ENCODE data around the gene SCN1B.
"Not testable (repeated sequence)": the region's sequence is repeated elsewhere in the genome, so short reads cannot be mapped to it uniquely, and the experiment has no call there.

The SCN1B gene

DNA sequence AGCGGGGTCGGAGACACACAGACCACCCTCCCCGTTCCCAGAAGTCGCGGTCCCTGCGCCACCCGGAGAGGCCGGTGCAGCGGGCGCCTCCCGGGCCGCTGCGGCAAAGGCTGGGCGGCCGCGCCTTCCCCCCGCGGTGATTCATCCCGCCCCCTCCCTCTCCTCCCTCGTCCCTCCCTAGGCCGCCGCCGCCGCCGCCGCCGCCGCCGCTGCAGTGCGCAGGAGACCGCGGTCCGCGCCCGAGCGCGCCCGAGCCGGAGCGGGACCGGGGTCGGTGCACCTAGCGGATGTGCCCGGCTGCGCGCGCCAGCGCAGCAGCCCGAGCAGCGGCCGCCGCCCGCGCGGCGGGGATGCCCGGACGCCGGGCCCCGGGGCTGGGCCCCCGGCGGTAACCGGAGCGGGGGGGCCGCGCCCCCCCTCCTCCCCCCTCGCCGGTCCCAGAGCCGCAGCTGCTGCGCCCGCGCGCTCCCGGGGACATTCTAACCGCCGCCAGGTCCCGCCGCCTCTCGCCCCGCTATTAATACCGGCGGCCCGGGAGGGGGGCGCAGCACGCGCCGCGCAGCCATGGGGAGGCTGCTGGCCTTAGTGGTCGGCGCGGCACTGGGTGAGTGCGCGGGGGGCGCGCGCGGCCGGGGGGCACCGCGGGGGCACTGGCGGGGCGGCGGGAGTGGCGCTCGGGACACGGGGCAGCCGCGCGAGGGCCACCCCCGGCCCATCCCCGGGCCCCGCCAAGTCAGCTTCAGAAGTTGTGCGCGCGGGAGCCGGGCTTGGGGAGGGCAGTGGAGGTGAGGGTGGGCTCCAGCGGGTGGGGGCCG, at the start of gene SCN1B:
SCN1B (plus strand) TSS at position 214 of the 815 bp plus-strand sequence; CDS start at position 565, 351 bp downstream.
- no peak for DNase-seq

DNA sequence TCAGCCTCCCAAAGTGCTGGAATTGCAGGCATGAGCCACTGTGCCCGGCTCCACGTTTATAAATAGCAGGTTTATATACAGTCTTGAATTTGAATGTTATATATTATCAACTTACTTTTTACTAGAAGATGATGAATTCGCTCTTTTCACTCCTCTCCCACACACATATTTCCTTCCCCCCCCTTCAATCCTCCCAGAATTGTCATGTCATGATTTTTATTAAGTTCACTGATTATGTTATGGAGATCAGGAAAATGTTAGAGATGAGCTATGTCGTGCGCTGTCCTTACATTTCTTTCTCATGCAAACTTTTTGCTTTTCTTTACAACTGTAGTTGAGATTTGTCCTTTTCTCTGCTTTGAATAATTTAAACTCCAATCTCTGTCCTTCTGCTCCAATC, 48.0 kb upstream of the SCN1B start:
- no peak for DNase-seq

DNA sequence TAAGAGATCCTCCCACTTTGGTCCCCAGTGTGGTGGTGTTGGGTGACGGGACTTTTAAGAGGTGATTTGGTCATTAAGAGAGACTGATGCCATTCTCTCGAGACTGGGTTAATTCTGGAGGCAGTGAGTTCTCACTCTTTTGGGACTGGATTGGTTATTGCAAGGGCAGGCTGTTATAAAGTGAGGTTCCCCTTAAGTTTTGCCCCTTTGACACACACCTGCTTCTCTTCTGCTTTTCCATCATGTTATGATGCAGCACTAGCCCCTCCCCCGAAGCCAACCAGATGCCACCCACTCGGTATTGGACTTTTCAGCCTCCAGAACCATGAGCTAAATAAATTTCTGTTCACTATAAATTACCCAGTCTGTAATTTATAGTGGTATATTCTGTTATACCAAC, 46.5 kb upstream of the SCN1B start:
- DNase-seq: no peak

DNA sequence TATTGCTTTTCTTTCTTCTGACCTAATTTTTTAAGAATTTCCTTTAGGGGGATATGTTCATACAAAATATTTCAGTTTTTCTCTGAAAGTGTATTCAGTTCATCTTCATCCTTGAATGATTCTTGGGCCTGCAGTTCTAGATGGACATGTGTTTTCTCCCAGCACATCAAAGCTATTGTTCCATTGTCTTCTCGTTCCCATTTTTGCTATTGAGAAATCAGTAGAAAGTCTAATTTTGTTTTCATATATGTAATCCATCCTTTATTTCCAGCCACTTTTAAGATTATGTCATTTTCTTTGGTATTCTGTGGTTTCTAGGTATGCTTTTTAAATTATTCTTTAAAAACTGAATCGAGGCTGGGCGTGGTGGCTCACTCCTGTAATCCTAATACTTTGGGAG, 46.0 kb upstream of the SCN1B start:
- DNase-seq: no peak

DNA sequence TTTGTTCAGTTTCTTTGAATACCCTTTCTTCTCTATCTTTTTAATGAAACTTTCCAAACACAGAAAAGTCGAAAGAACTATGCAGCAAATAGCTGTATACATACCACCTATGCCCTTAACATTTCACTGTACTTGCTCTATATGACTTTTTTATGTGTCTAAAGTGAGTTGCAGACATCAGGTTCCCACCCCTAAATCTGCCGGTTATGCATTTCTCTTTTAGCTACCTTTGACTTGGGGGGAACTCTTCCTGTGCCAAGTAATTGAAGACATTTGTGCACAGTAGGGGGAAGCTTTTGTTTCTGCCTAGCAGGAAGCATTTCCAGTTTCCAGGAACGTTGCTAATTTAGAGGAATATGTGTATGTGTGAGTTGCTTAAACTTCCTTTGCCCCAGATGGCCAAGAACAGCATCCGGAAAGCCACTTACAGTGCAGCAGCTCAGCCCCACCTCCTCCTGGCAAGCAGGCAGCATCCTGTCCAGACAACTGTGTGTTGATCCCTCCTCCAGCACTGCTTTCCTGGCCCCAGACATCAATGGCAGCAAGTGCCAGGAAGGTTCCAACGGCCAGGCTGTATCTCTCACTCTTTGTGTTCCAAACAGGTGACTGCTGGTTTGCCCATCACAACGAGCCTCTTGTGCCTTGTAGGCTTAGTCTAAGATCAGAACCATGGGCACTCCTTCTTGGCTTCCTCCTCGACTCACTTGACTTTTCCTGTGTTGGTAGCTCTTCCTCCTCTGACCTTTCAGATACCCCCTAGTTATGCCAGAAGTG, 44.8 kb upstream of the SCN1B start:
- no peak for DNase-seq

DNA sequence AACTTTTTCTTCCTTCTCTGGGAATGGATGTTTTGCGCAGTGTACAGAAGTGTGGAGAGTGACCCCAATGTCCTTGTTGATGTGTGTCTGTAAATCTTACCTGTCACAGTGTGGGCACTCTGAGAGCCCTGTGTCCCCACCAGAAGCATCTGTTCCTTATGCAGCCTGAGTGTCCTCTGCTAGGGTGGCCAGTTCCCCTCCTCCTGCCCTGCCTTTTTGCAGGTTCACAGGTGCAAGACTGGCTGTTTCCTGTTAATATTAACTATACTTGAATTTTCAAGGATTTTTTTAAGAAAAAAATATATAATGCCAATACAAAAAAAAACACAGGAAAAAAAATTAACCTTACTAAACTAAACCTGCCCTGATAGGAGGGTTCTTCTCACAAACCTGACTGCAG, 42.2 kb upstream of the SCN1B start:
- DNase-seq: no peak

DNA sequence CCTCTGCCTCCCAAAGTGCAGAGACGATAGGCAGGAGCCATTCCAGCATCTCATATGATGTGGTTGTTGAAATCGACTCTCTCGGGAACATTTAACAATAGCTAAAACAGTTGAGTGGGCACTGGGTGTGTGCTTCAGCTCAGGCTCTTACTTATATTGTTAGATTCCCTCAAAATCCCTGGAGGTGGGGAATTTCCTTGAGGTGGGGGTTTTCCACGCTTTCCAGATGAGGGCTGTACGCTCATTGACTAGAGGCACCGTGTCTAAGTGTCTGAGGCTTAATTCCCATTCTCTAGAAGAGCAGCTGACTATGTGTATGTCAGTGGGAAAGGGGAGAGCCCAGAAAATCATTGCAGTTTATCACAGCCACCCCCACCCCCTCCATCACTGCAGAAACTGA, 41.0 kb upstream of the SCN1B start:
- no peak for DNase-seq

DNA sequence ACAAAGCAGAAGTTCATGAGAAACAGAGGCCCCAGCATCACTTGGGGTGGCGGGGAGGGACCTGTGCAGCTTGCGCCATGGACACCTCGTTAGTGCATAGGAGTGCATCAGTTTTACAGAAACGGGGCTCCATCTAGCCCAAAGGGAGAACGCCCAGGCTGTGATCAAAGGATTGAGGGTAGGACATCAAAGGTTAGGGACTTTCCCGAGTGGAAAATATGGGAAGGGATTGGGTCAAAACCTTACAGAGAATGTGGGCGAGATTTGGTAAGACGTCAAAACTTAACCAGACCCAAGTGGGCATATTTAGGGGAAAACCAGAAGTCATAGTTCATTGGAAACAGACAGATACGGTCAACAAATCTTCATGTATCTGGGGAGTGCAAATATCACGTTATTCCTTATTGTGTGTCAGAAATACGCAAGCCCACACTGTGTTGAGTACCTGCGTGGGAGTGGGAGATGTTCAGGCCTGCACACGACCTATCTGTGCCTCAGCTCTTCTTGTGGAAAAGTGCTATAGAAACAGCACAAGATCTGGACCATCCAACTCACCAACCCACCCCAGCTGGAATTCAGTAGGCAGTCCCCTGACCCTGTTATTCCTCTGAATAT, 39.6 kb upstream of the SCN1B start:
- DNase-seq: no peak

DNA sequence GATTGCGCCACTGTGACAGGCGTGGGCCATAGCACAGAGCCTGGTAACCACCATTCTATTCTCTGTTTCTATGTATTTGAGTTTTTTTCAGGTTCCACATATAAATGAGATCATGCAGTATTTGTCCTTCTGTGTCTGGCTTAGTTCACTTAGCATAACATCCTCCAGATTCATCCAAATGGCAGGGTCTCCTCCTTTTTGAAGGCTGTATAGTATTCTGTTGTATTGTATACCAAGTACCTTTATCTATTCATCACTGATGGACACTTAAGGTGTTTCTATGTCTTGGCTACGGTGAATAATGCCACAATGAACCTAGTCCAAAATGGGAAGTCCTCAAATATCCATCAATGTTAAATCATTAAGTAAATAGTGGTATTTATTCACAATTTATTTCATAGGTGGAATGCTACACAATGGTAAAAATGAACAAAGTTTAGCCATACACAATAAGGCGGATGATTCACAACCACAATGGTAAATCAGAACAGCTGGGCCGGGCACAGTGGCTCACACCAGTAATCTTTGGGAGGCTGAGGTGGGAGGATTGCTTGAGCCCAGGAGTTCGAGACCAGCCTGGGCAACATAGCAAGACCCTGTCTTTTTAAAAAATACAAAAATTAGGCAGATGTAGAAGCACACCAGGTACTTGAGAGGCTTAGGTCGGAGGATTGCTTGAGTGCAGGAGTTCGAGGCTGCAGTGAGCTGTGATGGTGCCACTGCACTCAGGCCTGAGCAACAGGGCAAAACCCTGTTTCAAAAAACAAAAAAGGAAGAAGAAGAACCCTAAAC, 38.5 kb upstream of the SCN1B start:
- no peak for DNase-seq

DNA sequence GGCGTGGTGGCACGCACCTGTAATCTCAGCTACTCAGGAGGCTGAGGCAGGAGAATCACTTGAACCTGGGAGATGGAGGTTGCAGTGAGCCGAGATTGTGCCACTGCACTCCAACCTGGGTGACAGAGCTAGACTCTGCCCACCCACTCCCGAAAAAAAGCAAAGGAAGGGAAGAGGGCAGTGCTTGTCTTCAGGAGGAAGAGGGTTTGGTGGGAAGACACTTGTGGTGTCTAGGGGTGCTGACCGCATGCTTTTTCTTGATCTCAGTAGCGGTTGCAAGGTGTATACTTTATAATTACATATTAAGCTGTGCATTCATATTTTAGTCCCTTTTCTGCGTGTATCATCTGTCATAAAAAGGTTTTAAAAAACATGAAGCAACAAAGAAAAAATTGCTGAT, 37.7 kb upstream of the SCN1B start:
- not testable (repeated sequence) for DNase-seq

DNA sequence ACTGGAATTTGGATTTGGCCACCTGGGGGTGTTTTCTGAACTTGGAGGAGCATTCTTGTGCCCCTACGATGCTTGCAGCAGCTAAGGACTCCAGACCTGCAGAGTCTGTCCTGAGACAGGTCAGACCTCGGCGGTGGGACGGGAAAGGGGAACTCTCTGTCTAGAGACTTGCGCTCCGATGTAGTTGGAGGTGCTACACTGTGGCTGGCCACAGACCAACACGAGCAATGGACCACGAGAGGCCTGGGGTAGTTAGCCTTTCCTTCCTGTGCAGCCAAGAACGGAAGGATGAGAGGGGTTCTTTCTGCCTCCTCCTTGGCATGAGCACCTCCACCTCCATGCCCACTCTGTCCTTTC, 36.0 kb upstream of the SCN1B start:
- DNase-seq: no peak

DNA sequence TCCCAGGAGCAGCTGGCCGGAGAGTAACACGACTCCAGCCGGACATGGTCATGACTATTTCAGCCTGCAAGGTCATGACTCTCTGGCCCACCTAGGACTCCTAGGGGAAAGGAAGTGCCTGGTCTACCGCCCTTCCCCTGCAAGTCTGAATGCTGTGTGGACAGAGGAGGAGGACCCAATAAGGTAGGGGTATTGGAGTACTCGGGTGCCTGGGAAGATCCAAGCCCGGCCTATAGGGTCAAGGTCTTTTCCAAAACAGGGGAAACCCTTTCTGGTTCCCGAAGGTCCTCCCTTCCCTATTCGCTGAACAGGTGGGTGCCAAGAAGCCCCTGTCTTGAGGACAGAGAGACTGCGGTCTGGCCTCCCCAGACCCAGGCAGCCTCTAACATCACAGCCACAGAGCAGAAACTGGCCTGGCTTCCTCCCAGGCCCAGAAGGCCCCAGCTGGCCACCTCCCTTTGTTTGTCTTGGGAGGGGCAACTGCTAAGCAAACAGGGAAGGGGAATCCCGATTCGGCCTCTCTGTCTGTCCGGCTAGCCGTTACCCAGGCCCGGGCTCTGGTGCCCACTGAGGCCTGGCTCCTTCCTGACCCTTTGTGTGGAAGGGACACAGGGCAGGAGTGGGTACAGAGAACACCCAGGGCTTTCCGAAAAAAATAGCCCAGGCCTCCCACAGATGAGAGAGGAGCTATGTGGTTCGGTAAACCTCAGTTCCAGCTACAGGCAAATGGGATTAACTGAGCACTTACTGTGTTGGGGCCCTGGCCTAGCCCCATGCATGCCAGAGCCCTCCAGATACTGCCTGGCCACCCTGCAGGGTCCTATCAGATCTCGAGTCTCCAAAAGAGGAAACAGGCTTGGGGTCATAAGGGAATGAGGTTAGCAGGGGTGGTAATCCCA, 35.4 kb upstream of the SCN1B start:
- DNase-seq: peak; percentile 70

DNA sequence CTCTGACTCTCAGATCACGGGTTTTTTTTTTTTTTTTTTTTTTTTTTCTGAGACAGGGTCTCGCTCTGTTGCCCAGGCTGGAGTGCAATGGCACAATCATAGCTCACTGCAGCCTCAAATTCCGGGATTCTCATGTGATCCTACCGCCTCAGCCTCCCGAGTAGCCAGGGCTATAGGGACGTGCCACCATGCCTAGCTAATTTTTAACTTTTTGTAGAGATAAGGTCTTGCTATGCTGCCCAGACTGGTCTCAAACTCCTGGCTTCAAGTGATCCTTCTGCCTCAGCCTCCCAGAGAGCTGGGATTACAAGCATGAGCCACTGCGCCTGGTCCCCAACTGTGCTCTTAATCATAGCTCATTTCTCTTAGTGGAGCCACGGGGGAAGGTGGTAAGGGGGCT, 34.7 kb upstream of the SCN1B start:
- no peak for DNase-seq

DNA sequence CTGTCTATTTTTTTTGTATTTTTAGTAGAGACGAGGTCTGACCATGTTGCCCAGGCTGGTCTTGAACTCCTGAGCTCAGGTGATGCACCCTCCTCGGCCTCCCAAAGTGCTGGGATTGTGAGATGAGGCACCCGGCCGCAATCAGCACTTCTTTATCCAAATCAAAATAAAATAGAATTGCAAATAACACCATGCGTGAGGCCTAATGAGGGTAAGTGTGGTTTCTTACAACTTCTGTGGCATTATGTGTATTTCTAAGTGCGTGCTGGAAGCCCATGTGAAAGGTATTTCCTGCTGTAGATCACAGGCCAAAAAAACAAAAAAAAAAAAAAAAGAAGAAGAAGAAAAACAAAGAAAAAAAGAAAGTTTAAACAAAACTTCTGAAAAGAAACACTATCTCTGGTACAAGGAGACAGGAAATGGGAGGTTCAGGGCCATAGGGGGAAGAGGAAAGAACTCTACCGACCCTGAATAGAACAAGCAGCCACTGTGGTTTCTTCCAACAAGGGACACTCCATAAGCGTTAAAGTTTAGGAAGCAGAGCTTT, 33.1 kb upstream of the SCN1B start:
- DNase-seq: no peak

DNA sequence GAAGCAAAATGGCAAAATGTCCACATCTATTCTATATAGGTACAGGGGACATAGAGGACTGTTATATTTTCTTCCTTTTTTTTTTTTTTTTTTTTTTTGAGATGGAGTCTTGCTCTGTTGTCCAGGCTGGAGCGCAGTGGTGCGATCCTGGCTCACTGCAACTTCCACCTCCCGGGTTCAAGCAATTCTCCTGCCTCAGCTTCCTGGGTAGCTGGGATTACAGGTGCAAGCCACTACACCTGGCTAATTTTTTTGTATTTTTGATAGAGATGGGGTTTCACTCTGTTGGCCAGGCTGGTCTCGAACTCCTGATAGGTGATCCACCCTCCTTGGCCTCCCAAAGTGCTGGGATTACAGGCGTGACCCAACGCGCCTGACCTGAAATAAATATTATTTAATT, 32.0 kb upstream of the SCN1B start:
- not testable (repeated sequence) for DNase-seq

DNA sequence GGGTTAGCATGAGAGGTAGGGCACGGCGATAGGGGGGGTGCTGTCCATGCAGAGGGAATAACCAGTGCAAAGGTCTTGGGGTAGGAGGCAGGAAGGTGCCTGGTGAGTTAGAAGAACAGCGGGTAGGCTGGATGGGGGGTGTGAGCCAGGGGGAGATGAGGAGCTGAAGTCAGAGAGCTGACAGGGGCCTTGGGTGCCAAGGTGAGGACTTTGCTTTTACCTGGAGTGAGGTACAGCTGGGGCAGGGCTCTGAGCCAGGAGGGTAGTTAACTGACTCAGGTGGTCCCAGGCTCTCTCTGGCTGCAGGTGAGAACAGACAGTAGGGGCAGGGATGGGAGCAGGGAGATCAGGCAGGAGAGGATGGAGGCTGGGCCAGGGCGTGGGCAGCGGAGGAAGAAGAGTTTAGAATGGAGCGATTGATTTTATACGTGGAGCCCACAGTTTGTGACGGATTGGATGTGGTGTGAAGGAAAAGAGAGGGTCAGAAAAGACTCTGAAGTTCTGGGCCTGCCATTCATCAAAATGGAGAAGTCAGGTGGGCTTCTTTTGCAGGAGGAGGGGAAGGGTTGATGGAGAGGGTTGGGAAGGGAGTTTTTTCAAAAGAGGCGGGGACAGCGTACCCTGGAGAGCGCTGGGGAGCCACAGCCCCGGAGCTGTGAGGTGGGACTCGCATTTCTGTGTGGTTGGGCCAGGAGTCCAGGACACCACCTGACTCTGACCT, 31.3 kb upstream of the SCN1B start:
- DNase-seq: no peak

DNA sequence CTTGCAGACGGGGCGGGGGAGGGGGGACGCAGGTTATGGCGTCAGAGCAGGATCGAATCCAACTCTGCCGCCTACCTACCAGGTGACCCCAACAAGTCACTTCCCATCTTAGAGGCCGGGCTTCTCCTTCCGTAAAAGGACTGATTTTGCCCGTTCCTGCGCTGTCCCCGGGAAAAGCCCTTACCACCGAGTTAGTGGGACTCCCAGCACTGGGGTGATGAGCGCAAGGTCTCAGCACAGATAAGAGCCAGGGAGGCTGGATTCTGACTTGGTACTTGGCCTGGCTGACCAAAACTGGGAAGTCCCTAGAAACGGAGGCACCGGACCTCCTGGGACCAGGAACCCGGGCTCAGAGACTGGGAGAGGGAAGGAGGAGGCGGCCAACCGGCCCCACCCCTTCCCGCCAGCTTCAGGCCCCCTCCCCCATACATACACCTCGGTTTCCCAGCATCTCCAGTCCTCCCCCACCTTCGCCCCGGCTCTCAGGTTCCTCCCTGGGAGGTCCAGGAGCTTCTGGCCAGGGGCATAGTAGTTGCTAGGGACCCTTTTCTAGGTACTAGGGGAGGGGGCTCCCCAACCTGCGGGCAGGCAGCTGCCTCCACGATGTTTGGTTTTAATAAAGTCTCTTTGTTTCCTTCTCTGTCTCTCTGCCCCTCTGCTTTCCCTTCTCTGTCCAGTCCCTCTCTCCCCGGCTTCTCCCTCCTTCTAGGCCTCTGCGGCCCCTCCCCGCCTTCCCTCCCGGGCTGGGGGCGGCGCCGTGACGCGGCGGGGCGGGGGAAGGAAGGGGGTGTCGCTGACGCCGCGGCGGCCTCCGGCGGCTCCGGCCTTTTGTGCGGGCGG, 30.6 kb upstream of the SCN1B start, which contains the start of gene GRAMD1A:
GRAMD1A (plus strand) TSS at position 826 of the 840 bp plus-strand sequence. CDS start 156 bp downstream, outside the sequence.
- peak; percentile 75 for DNase-seq

DNA sequence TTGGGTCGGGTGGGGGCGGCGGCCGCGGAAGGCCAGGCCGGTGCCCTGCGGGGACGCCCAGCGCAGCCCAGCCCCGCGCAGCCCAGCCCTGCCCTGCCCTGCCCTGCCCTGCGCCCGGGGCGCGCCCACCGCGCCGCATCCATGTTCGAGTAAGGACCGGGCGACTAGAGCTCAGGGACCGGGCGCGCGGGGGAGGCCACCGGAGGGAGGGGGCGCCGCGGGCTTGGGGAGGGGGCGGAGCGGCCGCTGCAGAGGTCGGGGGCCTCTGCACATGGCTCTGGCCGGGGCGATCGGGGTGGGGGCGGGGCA, 30.0 kb upstream of the SCN1B start:
- DNase-seq: no peak

DNA sequence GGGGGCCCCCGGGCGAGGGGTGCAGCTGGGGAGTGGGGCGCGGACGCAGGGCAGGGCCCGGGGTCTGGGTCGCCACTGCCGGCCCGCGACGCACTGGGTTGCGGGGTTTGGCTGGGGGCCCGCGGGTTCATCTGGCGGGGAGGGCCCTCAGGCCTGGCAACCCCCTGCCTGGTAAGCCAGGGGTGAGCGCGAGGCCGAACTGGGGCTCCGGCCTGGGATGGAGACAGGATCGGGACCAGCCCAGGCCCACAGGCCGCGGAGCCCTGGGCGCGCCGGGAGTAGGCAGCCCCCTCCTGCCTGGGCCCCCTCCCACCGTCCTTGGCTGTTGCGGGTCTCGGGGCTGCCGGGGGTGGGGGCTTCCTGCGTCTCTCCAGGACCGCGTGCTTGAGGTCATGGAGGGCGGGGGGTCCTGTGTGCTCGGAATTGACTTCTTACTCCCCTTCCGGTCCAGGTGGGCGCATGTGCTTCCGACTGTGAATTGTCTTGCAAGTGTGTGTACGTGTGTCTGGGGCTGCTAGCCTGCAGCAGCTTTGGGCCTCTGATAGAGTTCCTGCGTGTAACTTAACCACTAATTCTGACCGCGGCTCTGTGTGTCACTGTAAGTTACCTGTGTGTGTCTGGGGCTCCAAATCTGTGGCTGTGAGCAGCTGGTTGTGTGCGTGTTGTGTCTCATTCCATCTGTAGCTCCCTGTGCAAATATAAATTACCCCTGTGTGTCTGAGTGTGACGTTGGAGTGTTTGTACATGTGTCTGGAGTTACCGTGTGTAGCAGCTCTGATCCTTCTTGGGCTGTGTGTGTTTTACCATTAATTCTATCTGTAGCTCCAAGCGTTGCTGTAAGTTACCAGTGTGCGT, 29.4 kb upstream of the SCN1B start:
- peak; percentile 33 for DNase-seq

All from NCI-H774 (cell line).